Measurements from ENCODE around the gene FOXN4.

The FOXN4 gene

DNA sequence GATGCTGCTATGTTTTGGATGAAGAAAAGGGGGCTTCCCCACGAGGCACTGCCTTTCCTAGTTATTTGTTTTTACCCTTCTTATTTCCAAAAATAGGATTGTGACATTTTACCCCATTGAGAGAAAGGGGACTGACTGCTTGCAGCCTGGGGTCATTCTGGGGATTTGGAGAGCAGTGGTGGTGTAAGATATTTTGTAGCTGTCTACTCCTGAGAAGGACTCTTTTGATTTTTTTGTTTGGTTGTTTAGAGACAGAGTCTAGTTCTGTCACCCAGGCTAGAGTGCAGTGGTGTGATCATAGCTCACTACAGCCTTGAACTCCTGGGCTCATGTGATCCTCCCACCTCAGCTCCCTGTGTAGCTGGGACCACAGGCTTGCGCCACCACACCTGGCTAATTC lies 78.9 kb downstream of the FOXN4 start:
- TF ChIP-seq, protein P1, sequence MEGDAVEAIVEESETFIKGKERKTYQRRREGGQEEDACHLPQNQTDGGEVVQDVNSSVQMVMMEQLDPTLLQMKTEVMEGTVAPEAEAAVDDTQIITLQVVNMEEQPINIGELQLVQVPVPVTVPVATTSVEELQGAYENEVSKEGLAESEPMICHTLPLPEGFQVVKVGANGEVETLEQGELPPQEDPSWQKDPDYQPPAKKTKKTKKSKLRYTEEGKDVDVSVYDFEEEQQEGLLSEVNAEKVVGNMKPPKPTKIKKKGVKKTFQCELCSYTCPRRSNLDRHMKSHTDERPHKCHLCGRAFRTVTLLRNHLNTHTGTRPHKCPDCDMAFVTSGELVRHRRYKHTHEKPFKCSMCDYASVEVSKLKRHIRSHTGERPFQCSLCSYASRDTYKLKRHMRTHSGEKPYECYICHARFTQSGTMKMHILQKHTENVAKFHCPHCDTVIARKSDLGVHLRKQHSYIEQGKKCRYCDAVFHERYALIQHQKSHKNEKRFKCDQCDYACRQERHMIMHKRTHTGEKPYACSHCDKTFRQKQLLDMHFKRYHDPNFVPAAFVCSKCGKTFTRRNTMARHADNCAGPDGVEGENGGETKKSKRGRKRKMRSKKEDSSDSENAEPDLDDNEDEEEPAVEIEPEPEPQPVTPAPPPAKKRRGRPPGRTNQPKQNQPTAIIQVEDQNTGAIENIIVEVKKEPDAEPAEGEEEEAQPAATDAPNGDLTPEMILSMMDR (conservative IDR thresholded peaks at IDR 0.05; ENCODE audit: low read depth, low read length): no peak
- H3K4me3 ChIP-seq (ENCODE audit: low read length): no peak overlapping the region
- DNase-seq (ENCODE audit: low read depth): no peak

DNA sequence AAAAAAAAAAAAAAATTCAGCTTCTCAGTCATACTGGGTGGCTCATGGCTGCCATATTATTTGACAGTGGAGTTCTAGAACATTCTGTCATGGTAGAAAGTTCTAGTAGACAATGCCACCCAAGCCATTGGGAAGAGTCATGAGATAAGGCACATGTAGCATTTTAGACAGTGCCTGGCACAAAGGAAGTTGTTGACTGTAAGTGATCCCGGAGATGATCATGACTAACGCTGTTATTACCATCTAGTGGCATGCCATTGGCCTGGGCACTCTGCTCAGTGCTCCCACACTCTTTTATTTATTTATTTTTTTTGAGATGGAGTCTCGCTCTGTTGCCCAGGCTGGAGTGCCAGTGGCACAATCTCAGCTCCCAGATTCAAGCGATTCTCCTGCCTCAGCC lies 80.4 kb downstream of the FOXN4 start:
- no peak overlapping the region for H3K4me3 ChIP-seq (ENCODE audit: low read length)
- no peak for DNase-seq (ENCODE audit: low read depth)
- TF ChIP-seq, protein P1 (conservative IDR thresholded peaks at IDR 0.05; ENCODE audit: low read depth, low read length): no peak
